Heart left ventricle (tissue), 16 donors: ENCODE measurements around the gene MATK. TPM values are rescaled to one million over a fixed set of nuclear protein-coding genes. Genes with fewer than 3 reads are reported as not detected.

Experiments used
- ATAC-seq, 4 donors: fragments of 200-7000 bp; cut with Tn5 transposase; one replicate each; pipeline ENCODE4 v1.9.1; 2020 to 2022; ENCODE audit warnings: moderate library complexity in 4 of 4, mild to moderate bottlenecking in 3 of 4, moderate number of reproducible peaks in 1 of 4
- DNase-seq, 5 donors: peaks; one replicate each; pipeline ENCODE4 v3.0.0-alpha.2; 2020
- H3K27ac ChIP-seq, 12 donors: fragments of 200-600 bp; sonication (generic) in 4 of 12; one replicate each; pipeline versions ENCODE4 v1.5.0 to v1.8.0; 2016 to 2022; ENCODE audit warnings: mild to moderate bottlenecking in 2 of 12
- H3K27me3 ChIP-seq, 9 donors: fragments of 200-600 bp; sonication (generic) in 2 of 9; one replicate each; pipeline versions ENCODE4 v1.5.1 to v1.8.0; 2016 to 2022; ENCODE audit warnings: mild to moderate bottlenecking in 3 of 9
- H3K36me3 ChIP-seq, 9 donors: fragments of 200-600 bp; sonication (generic) in 2 of 9; one replicate each; pipeline versions ENCODE4 v1.5.0 to v1.8.0; 2018 to 2022; ENCODE audit warnings: mild to moderate bottlenecking in 2 of 9
- H3K4me1 ChIP-seq, 12 donors: fragments of 200-600 bp; sonication (generic) in 4 of 12; one replicate each; pipeline versions ENCODE4 v1.5.0 to v1.8.0; 2016 to 2022; ENCODE audit warnings: mild to moderate bottlenecking in 3 of 12
- H3K4me3 ChIP-seq, 12 donors: fragments of 200-600 bp; sonication (generic) in 4 of 12; one replicate each; pipeline versions ENCODE4 v1.5.0 to v1.8.0; 2017 to 2022; ENCODE audit warnings: mild to moderate bottlenecking in 9 of 12, moderate library complexity in 4 of 12
- H3K9me3 ChIP-seq, 12 donors: fragments of 200-600 bp; sonication (generic) in 4 of 12; one replicate each; pipeline versions ENCODE4 v1.5.0 to v1.8.0; 2016 to 2022; ENCODE audit warnings: mild to moderate bottlenecking in 1 of 12
- CTCF ChIP-seq, 12 donors: fragments of 200-600 bp; sonication (generic) in 4 of 12; IDR thresholded peaks; one replicate each; pipeline versions ENCODE4 v1.5.0 to v1.8.0; 2018 to 2022; ENCODE audit warnings: antibody characterized with exemption in 12 of 12, mild to moderate bottlenecking in 5 of 12
- POLR2A ChIP-seq, 2 donors: fragments of 450-650 bp; IDR thresholded peaks; one replicate each; pipeline ENCODE4 v1.6.1; 2017; ENCODE audit warnings: antibody characterized with exemption in 2 of 2, mild to moderate bottlenecking in 2 of 2, moderate library complexity in 2 of 2
- WGBS, 4 donors: extraction: QIAGEN DNeasy Blood & Tissue Kit in 2 of 4; methylation state at CpG; one replicate each; pipeline versions ENCODE4 v1.1.5 to v1.1.7; 2013 to 2018; 5-methylcytosine and 5-hydroxymethylcytosine counted together
- intact Hi-C, 10 donors: fragments of 100-400 bp; cut with DNase I; formaldehyde crosslinking; loops; one replicate each; pipeline versions ENCODE4 v1.11.1 to v1.14.2; 2022
- polyA plus RNA-seq, 2 donors: library from polyadenylated mRNA; stranded (reverse); fragments of 200-250 nt; gene quantifications; one replicate each; pipeline ENCODE4 v1.2.3, GENCODE V29; 2013
- total RNA-seq, 9 donors: library from RNA; depleted of rRNA in 2 of 9; stranded (reverse); fragments of >200 nt in 2 of 9; fragmentation: NEBNext Ultra II Directional in 3 of 9; extraction: Animal tissue kit (Norgen Biotek cat#: 25700) in 3 of 9; gene quantifications; one replicate each; pipeline versions ENCODE4 v1.1.0 to v1.2.4, GENCODE V29; 2016 to 2023
- donor health status: ischemic (EF 13 %, LVEDD 7.1; RV severe dilation, severe dysfunction).
- donor health status: healthy with polysubstance abuse.
- donor health status: DM: no; HTN: yes; CAD: no.
- donor health status: DM: no; HTN: no; CAD: no.
- donor health status: ischemic (EF 25% LVEDD 6.9; RV normal size, moderate dysfunction).
- donor health status: ischemic (EF 25% LVEDD 5.7; RV mildly dilated, moderate dysfunction).
- donor health status: healthy.
- donor health status: DM: yes; HTN: yes; CAD: no.
- donor health status: ischemic (EF 35%, LVEDD 5.7; RV mildly dilated, moderate dysfunction).
- donor health status: nonischemic (EF 11% LVEDD 7.7; RV severe dilation, severe dysfunction).
- donor health status: DM: yes; HTN: yes; CAD: no.
- donor health status: PGD.
- donor health status: ischemic (EF 29% LVEDD 5.4; RV normal size, mild dysfunction).
- donor health status: nonischemic (EF 23%, LVEDD 6.1; RV moderate dilation, normal function).

MATK gene
- total and polyA plus RNA-seq, 11 donors, result 0.20 to 8.9 (median 0.70) TPM

- intact Hi-C loops, result no loop called here
- no peaks in the 10 kb centered on the region for H3K36me3 ChIP-seq
- H3K4me3 ChIP-seq, result no peak overlapping the region
- H3K9me3 ChIP-seq, result no peaks in the 10 kb centered on the region
- no peak overlapping the region for H3K27ac ChIP-seq
- H3K27me3 ChIP-seq, result peaks cover 0 to 1% (median 0%) of the 10 kb centered on the region in 9 donors
- 90 to 92% (median 92%) methylated on average over 24 of the region's 24 CpGs for WGBS, 4 donors
- no peaks in the 10 kb centered on the region for H3K4me1 ChIP-seq
- no peak for TF ChIP-seq POLR2A (IDR thresholded peaks at IDR 0.05)
- TF ChIP-seq CTCF (IDR thresholded peaks at IDR 0.05), result no peak
- ATAC-seq, result no peak
- DNase-seq, result no peak
Measured at GRCh38 chr19:3740431-3740830, 45.8 kb downstream of the MATK start.

GRCh38 chr19:3738477-3739220 lies 47.5 kb downstream of the MATK start:
- Histone ChIP-seq H3K4me3 (no peak overlapping the region), H3K27ac (no peak overlapping the region), H3K4me1 (no peaks in the 10 kb centered on the region), H3K9me3 (no peaks in the 10 kb centered on the region), H3K36me3 (no peaks in the 10 kb centered on the region), H3K27me3 (peaks cover 0 to 6% (median 0%) of the 10 kb centered on the region in 9 donors)
- TF ChIP-seq CTCF (IDR thresholded peaks at IDR 0.05) (no peak), POLR2A (IDR thresholded peaks at IDR 0.05) (no peak)
- 82 to 87% (median 84%) methylated on average over 31 to 32 of the region's 32 CpGs for WGBS, 4 donors
- no peak for ATAC-seq
- no peak for DNase-seq
- intact Hi-C loops, result no loop called here

GRCh38 chr19:3737487-3738205 lies 48.5 kb downstream of the MATK start:
- no peaks in the 10 kb centered on the region for H3K9me3 ChIP-seq
- 83 to 88% (median 86%) methylated on average over 10 of the region's 10 CpGs for WGBS, 4 donors
- H3K4me1 ChIP-seq, result no peaks in the 10 kb centered on the region
- no peak overlapping the region for H3K27ac ChIP-seq
- H3K27me3 ChIP-seq, result peaks cover 0 to 6% (median 0%) of the 10 kb centered on the region in 9 donors
- intact Hi-C loops, result no loop called here
- no peak overlapping the region for H3K4me3 ChIP-seq
- ATAC-seq, result no peak
- TF ChIP-seq CTCF (IDR thresholded peaks at IDR 0.05), result no peak
- no peak for TF ChIP-seq POLR2A (IDR thresholded peaks at IDR 0.05)
- DNase-seq, result no peak
- no peaks in the 10 kb centered on the region for H3K36me3 ChIP-seq

GRCh38 chr19:3736106-3736724 lies 50.0 kb downstream of the MATK start:
- H3K36me3 ChIP-seq, result no peaks in the 10 kb centered on the region
- DNase-seq (no peak), ATAC-seq (no peak)
- no peak overlapping the region for H3K27ac ChIP-seq
- H3K27me3 ChIP-seq, result peaks cover 0 to 6% (median 0%) of the 10 kb centered on the region in 9 donors
- no peaks in the 10 kb centered on the region for H3K9me3 ChIP-seq
- intact Hi-C loops, result no loop called here
- H3K4me3 ChIP-seq, result no peak overlapping the region
- 76 to 83% (median 78%) methylated on average over 16 to 21 of the region's 21 CpGs for WGBS, 4 donors
- TF ChIP-seq POLR2A (IDR thresholded peaks at IDR 0.05), result no peak
- no peak for TF ChIP-seq CTCF (IDR thresholded peaks at IDR 0.05)
- no peaks in the 10 kb centered on the region for H3K4me1 ChIP-seq
